Measurements from ENCODE around the gene CGGBP1. TPM values are rescaled to one million over a fixed set of nuclear protein-coding genes. Genes with fewer than 3 reads are reported as not detected.

The CGGBP1 gene
- total RNA-seq, 1 donor from 2014 or later, result 180 TPM

DNA sequence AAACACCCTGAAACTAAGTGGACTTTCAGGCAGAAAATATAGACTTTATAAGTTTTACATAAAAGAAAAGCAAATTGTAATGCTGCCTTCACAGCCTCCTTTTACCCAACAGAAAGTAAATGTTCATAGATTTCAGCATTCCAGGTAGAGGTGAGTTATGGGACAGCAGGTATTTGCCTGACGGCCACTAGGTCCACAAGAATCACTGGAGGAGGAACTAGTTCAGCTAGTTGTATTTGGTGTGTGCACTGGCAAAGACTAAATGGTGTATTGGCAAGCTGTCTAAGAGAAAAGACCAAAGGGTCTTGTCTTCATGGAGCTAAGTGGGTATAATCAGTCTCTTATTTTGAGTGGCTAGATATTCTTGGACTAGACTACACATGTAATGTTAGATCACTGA is 34.5 kb upstream of the CGGBP1 start:
- peaks cover 25% of the 10 kb centered on the region for H3K79me2 ChIP-seq (ENCODE audit: low read depth)
- no peak overlapping the region for H3K27ac Mint-ChIP-seq
- peaks cover 63% of the 10 kb centered on the region for H3K36me3 Mint-ChIP-seq
- H3K4me1 ChIP-seq, result no peaks in the 10 kb centered on the region
- peaks cover 46% of the 10 kb centered on the region for H3K9me3 Mint-ChIP-seq
- H3K9me3 ChIP-seq (ENCODE audit: low read depth), result no peaks in the 10 kb centered on the region
- no peak overlapping the region for H3K4me3 Mint-ChIP-seq
- no peaks in the 10 kb centered on the region for H3K36me3 ChIP-seq
- DNase-seq (ENCODE audit: low spot score), result no peak
- H3K27me3 ChIP-seq, result no peaks in the 10 kb centered on the region
- H3K4me3 ChIP-seq, result no peak overlapping the region
- H3K27ac ChIP-seq, result no peak overlapping the region
- H3K9ac ChIP-seq, result no peak overlapping the region
- H3K27me3 Mint-ChIP-seq (ENCODE audit: insufficient read depth, low read depth), result peaks cover 2% of the 10 kb centered on the region
- H3K4me1 Mint-ChIP-seq, result no peaks in the 10 kb centered on the region
- TF ChIP-seq EZH2phosphoT487 (IDR thresholded peaks at IDR 0.05) (no peak), EZH2 (IDR thresholded peaks at IDR 0.05) (no peak)
- TF ChIP-seq, protein P1, sequence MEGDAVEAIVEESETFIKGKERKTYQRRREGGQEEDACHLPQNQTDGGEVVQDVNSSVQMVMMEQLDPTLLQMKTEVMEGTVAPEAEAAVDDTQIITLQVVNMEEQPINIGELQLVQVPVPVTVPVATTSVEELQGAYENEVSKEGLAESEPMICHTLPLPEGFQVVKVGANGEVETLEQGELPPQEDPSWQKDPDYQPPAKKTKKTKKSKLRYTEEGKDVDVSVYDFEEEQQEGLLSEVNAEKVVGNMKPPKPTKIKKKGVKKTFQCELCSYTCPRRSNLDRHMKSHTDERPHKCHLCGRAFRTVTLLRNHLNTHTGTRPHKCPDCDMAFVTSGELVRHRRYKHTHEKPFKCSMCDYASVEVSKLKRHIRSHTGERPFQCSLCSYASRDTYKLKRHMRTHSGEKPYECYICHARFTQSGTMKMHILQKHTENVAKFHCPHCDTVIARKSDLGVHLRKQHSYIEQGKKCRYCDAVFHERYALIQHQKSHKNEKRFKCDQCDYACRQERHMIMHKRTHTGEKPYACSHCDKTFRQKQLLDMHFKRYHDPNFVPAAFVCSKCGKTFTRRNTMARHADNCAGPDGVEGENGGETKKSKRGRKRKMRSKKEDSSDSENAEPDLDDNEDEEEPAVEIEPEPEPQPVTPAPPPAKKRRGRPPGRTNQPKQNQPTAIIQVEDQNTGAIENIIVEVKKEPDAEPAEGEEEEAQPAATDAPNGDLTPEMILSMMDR (IDR thresholded peaks at IDR 0.05), result no peak
- H4K20me1 ChIP-seq (ENCODE audit: low read depth), result no peaks in the 10 kb centered on the region
- H2AFZ ChIP-seq (replicated peaks), result no peak overlapping the region
- no peaks in the 10 kb centered on the region for H3F3A ChIP-seq (ENCODE audit: low read depth)
- H3K4me2 ChIP-seq, result no peak overlapping the region

DNA sequence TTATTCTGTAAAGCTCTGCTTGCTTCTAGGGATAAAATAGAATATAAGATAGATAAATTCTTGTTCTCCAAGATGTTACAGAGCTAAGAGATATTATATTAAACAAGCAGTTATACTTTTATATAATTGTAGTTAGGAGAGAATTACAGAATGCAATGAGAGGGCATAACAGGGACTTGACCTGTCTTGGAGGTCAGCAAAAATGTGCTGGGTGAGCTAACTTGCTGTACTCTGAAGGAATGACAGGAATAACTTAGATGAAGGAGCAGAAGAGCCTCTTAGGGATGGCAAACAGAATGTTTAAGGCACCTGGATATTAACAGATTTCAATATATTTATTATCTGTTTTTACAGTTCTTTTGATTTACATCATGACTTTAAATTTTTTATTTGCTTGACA is 33.5 kb upstream of the CGGBP1 start:
- TF ChIP-seq EZH2 (IDR thresholded peaks at IDR 0.05) (no peak), EZH2phosphoT487 (IDR thresholded peaks at IDR 0.05) (no peak)
- TF ChIP-seq, protein P1 (IDR thresholded peaks at IDR 0.05), result no peak
- Histone ChIP-seq H2AFZ (replicated peaks) (no peak overlapping the region), H3F3A (ENCODE audit: low read depth) (no peaks in the 10 kb centered on the region), H3K9ac (no peak overlapping the region), H3K9me3 (ENCODE audit: low read depth) (no peaks in the 10 kb centered on the region), H3K36me3 (no peaks in the 10 kb centered on the region), H4K20me1 (ENCODE audit: low read depth) (no peaks in the 10 kb centered on the region), H3K4me2 (no peak overlapping the region), H3K4me1 (no peaks in the 10 kb centered on the region), H3K27ac (no peak overlapping the region), H3K4me3 (no peak overlapping the region), H3K27me3 (no peaks in the 10 kb centered on the region), H3K79me2 (ENCODE audit: low read depth) (peaks cover 22% of the 10 kb centered on the region)
- Mint-ChIP-seq H3K4me3 (no peak overlapping the region), H3K36me3 (peaks cover 60% of the 10 kb centered on the region), H3K9me3 (peaks cover 38% of the 10 kb centered on the region), H3K4me1 (no peaks in the 10 kb centered on the region), H3K27ac (no peak overlapping the region), H3K27me3 (ENCODE audit: insufficient read depth, low read depth) (peaks cover 2% of the 10 kb centered on the region)
- DNase-seq (ENCODE audit: low spot score), result no peak

DNA sequence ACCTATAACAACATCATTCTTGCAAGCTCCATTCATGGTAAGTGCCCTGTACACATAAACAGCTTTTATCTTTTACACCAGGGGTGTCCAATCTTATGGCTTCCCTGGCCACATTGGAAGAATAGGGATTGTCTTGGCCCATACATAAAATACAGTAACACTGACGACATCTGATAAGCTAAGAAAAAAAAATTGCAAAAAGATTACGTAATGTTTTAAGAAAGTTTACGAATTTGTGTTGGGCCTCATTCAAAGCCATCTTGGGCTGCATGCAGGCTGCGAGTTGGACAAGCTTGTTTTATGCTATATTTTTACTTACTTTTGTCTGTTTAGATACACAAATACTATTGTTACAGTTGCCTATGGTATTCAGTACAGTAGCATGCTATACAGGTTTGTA is 31.9 kb upstream of the CGGBP1 start:
- Histone ChIP-seq H3K4me3 (no peak overlapping the region), H3K9ac (no peak overlapping the region), H2AFZ (replicated peaks) (no peak overlapping the region), H3K4me2 (no peak overlapping the region), H3K36me3 (no peaks in the 10 kb centered on the region), H3F3A (ENCODE audit: low read depth) (no peaks in the 10 kb centered on the region), H4K20me1 (ENCODE audit: low read depth) (no peaks in the 10 kb centered on the region), H3K9me3 (ENCODE audit: low read depth) (no peaks in the 10 kb centered on the region), H3K27ac (no peak overlapping the region), H3K79me2 (ENCODE audit: low read depth) (peaks cover 16% of the 10 kb centered on the region), H3K27me3 (no peaks in the 10 kb centered on the region), H3K4me1 (no peaks in the 10 kb centered on the region)
- Mint-ChIP-seq H3K27ac (no peak overlapping the region), H3K9me3 (peaks cover 22% of the 10 kb centered on the region), H3K4me1 (no peaks in the 10 kb centered on the region), H3K27me3 (ENCODE audit: insufficient read depth, low read depth) (peaks cover 2% of the 10 kb centered on the region), H3K36me3 (peaks cover 51% of the 10 kb centered on the region), H3K4me3 (no peak overlapping the region)
- TF ChIP-seq EZH2phosphoT487 (IDR thresholded peaks at IDR 0.05), result no peak
- TF ChIP-seq, protein P1 (IDR thresholded peaks at IDR 0.05), result no peak
- no peak for TF ChIP-seq EZH2 (IDR thresholded peaks at IDR 0.05)
- no peak for DNase-seq (ENCODE audit: low spot score)

Data from neural progenitor cell (in vitro differentiated cells).